ENCODE measurements around the gene KMO. TPM values are rescaled to one million over a fixed set of nuclear protein-coding genes. Genes with fewer than 3 reads are reported as not detected.

The KMO gene
- total RNA-seq, 1 donor = not detected

GRCh38 chr1:241600496-241600901 is 68.3 kb downstream of the KMO start:
- DNase-seq (ENCODE audit: low read depth) = no peak
- no peak overlapping the region for H3K4me3 ChIP-seq (ENCODE audit: low read depth, low read length)
- TF ChIP-seq, protein P1, sequence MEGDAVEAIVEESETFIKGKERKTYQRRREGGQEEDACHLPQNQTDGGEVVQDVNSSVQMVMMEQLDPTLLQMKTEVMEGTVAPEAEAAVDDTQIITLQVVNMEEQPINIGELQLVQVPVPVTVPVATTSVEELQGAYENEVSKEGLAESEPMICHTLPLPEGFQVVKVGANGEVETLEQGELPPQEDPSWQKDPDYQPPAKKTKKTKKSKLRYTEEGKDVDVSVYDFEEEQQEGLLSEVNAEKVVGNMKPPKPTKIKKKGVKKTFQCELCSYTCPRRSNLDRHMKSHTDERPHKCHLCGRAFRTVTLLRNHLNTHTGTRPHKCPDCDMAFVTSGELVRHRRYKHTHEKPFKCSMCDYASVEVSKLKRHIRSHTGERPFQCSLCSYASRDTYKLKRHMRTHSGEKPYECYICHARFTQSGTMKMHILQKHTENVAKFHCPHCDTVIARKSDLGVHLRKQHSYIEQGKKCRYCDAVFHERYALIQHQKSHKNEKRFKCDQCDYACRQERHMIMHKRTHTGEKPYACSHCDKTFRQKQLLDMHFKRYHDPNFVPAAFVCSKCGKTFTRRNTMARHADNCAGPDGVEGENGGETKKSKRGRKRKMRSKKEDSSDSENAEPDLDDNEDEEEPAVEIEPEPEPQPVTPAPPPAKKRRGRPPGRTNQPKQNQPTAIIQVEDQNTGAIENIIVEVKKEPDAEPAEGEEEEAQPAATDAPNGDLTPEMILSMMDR (IDR thresholded peaks at IDR 0.05; ENCODE audit: insufficient read depth, low read length) = no peak

GRCh38 chr1:241603731-241604245 is 71.6 kb downstream of the KMO start:
- no peak overlapping the region for H3K4me3 ChIP-seq (ENCODE audit: low read depth, low read length)
- peak; percentile 67 for DNase-seq (ENCODE audit: low read depth)
- TF ChIP-seq, protein P1 (IDR thresholded peaks at IDR 0.05; ENCODE audit: insufficient read depth, low read length) = no peak

DNA sequence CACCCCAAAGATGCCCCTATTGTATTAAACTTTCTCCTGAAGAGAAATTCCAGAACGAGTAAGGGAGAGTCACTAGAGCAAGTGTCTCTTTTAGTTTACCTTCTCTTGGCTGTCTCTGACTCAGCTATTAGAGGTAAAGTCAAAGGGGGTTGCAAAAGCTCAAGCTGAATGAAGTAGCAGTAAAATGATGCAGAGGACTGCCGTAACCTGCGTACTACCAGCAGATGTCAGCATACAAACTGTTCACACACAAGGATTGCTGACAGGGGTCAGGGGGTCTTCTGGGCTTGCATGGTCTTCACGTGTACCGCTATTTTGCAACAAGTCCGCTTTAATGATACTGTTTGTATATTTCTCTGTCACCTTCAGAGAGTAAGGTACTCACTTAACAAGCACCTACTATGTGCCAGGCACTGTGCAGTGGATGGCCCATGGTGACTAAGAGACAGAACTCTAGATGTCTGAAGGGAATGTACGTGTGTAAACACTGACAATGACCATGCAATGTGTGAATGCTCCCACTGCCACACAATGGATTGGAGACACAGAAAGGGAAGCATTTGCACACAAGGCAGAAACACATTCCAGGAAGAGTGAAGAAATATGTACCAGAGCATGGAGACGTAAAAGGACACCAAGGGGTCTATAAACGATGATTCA is 73.1 kb downstream of the KMO start:
- no peak overlapping the region for H3K4me3 ChIP-seq (ENCODE audit: low read depth, low read length)
- TF ChIP-seq, protein P1 (IDR thresholded peaks at IDR 0.05; ENCODE audit: insufficient read depth, low read length) = no peak
- DNase-seq (ENCODE audit: low read depth) = no peak

GRCh38 chr1:241606544-241606943 is 74.4 kb downstream of the KMO start:
- H3K4me3 ChIP-seq (ENCODE audit: low read depth, low read length) = no peak overlapping the region
- DNase-seq (ENCODE audit: low read depth) = no peak
- TF ChIP-seq, protein P1 (IDR thresholded peaks at IDR 0.05; ENCODE audit: insufficient read depth, low read length) = no peak

DNA sequence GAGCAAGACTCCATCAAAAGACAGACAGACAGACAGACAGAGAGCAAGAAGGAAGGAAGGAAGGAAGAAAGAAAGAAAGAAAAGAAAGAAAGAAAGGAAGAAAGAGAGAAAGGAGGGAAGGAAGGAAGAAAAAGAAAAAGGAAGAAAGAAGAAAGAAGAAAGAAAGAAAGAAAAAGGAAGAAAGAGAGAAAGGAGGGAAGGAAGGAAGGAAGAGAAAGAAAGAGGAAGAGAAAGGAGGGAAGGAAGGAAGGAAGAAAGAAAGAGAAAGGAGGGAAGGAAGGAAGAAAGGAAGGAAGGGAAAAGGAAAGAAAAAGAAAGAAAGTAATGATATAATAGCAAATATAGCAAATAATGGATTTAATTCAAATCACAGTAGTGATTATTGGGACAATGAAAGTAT is 75.3 kb downstream of the KMO start:
- TF ChIP-seq, protein P1 (IDR thresholded peaks at IDR 0.05; ENCODE audit: insufficient read depth, low read length) = no peak
- DNase-seq (ENCODE audit: low read depth) = no peak
- H3K4me3 ChIP-seq (ENCODE audit: low read depth, low read length) = no peak overlapping the region

GRCh38 chr1:241608379-241609033 is 76.3 kb downstream of the KMO start:
- DNase-seq (ENCODE audit: low read depth) = peak; percentile 38
- TF ChIP-seq, protein P1 (IDR thresholded peaks at IDR 0.05; ENCODE audit: insufficient read depth, low read length) = no peak
- no peak overlapping the region for H3K4me3 ChIP-seq (ENCODE audit: low read depth, low read length)

Measured in fibroblast of the aortic adventitia (primary cell).